Measurements from ENCODE around the gene GSAP. TPM values are rescaled to one million over a fixed set of nuclear protein-coding genes. Genes with fewer than 3 reads are reported as not detected.

The GSAP gene
- total RNA-seq, 1 experiment from 2014 or later: 6.5 TPM

- Histone ChIP-seq H3K4me1 (ENCODE audit: insufficient read depth, low read length) (peaks cover 62% of the 10 kb centered on the region), H3K27me3 (ENCODE audit: low read length) (no peaks in the 10 kb centered on the region), H2AFZ (ENCODE audit: low read length) (no peak overlapping the region), H3K9me3 (ENCODE audit: low read length) (no peaks in the 10 kb centered on the region), H3K27ac (ENCODE audit: low read length) (no peak overlapping the region), H3K9me2 (replicated peaks; ENCODE audit: low read length) (no peaks in the 10 kb centered on the region), H3K36me3 (ENCODE audit: low read depth, low read length) (no peaks in the 10 kb centered on the region), H3K4me2 (ENCODE audit: low read length) (no peak overlapping the region), H3K4me3 (ENCODE audit: low read length) (no peak overlapping the region), H3K79me2 (ENCODE audit: low read length) (peaks cover 11% of the 10 kb centered on the region), H4K20me1 (ENCODE audit: low read length) (no peaks in the 10 kb centered on the region), H3F3A (ENCODE audit: low read length, unreplicated experiment) (no peaks in the 10 kb centered on the region), H3K9ac (ENCODE audit: low read length) (no peak overlapping the region)
- ATAC-seq (no peak), DNase-seq (no peak)
- ChIA-PET POLR2A (ENCODE audit: unreplicated experiment) (no interaction called here), CTCF (interaction anchor here (0.6 kb wide), 1 partner anchor 27 kb away, joined by 16 read pairs; no protein-coding TSS in a partner anchor)
- intact Hi-C loops (cut with micrococcal nuclease): no loop called here
- TF ChIP-seq CTCF (conservative IDR thresholded peaks at IDR 0.05; ENCODE audit: low read depth, low read length): no peak
- TF ChIP-seq EZH2phosphoT487 (IDR thresholded peaks at IDR 0.05; ENCODE audit: borderline replicate concordance, low read length): no peak
- no peak for TF ChIP-seq EZH2 (IDR thresholded peaks at IDR 0.05; ENCODE audit: low read length, unreplicated experiment)
- BruUV-seq (replicated peaks): no TSS peak
Measured at GRCh38 chr7:77417801-77418200, 1.7 kb upstream of the GSAP start.

GRCh38 chr7:77416621-77417371, 647 bp upstream of the GSAP start:
- CTCF ChIA-PET: interaction anchor here (0.6 to 0.8 kb wide), 2 partner anchors 41 to 120 kb away, joined by 4 read pairs; partner anchors contain the start of gene PTPN12
- peak overlapping the region; percentile 72 for H2AFZ ChIP-seq (ENCODE audit: low read length)
- POLR2A ChIA-PET (ENCODE audit: unreplicated experiment): interaction anchor here (0.6 kb wide), 2 partner anchors 82 to 336 kb away, joined by 4 to 7 read pairs; no protein-coding TSS in a partner anchor

More at GRCh38 chr7:77416621-77417371, 647 bp upstream of the GSAP start:
- Histone ChIP-seq H3K4me3 (ENCODE audit: low read length) (peak overlapping the region; percentile 78), H3K4me1 (ENCODE audit: insufficient read depth, low read length) (peaks cover 55% of the 10 kb centered on the region), H4K20me1 (ENCODE audit: low read length) (no peaks in the 10 kb centered on the region), H3K27ac (ENCODE audit: low read length) (peak overlapping the region; percentile 65), H3K9ac (ENCODE audit: low read length) (peak overlapping the region; percentile 79), H3K36me3 (ENCODE audit: low read depth, low read length) (no peaks in the 10 kb centered on the region), H3F3A (ENCODE audit: low read length, unreplicated experiment) (no peaks in the 10 kb centered on the region), H3K9me2 (replicated peaks; ENCODE audit: low read length) (no peaks in the 10 kb centered on the region), H3K4me2 (ENCODE audit: low read length) (peak overlapping the region; percentile 92), H3K27me3 (ENCODE audit: low read length) (no peaks in the 10 kb centered on the region), H3K79me2 (ENCODE audit: low read length) (peaks cover 14% of the 10 kb centered on the region), H3K9me3 (ENCODE audit: low read length) (no peaks in the 10 kb centered on the region)
- BruUV-seq (replicated peaks): TSS peak; percentile 45
- intact Hi-C loops (cut with micrococcal nuclease): no loop called here
- TF ChIP-seq CTCF (conservative IDR thresholded peaks at IDR 0.05; ENCODE audit: low read depth, low read length) (peak; percentile 27; the same call in 1 of the 2 replicates), EZH2 (IDR thresholded peaks at IDR 0.05; ENCODE audit: low read length, unreplicated experiment) (no peak)
- DNase-seq: no peak
- ATAC-seq: no peak; the same call in 1 of the 2 replicates
